GM21723 (cell line): ENCODE data around the gene AAMDC.

Experiments used
- ATAC-seq: cut with Tn5 transposase; IDR thresholded peaks from one replicate; pipeline ENCODE4 v1.9.1; 2021; ENCODE audit warnings: mild to moderate bottlenecking, moderate library complexity; ENCODE audit not compliant: unreplicated experiment

Gene AAMDC

GRCh38 chr11:77820565-77821348 lies at the start of gene AAMDC, which contains the start of gene RSF1:
Gene AAMDC (plus strand): TSS chr11:77821144. CDS start chr11:77842497, 21,353 bp downstream.
Gene RSF1 (minus strand): TSS chr11:77820722. CDS start chr11:77820714, 8 bp downstream.
- ATAC-seq: peak; percentile 84

- ATAC-seq: no peak
Measured at GRCh38 chr11:77775936-77776335, 45.0 kb upstream of the AAMDC start.

- no peak for ATAC-seq
Measured at GRCh38 chr11:77776455-77776854, 44.5 kb upstream of the AAMDC start.

- no peak for ATAC-seq
Measured at GRCh38 chr11:77778118-77778517, 42.8 kb upstream of the AAMDC start.

GRCh38 chr11:77778549-77778948 lies 42.4 kb upstream of the AAMDC start:
- no peak for ATAC-seq

- ATAC-seq: no peak
Measured at GRCh38 chr11:77779935-77780334, 41.0 kb upstream of the AAMDC start.

- ATAC-seq: no peak
Measured at GRCh38 chr11:77783025-77783424, 37.9 kb upstream of the AAMDC start.

- ATAC-seq: no peak
Measured at GRCh38 chr11:77784572-77784971, 36.4 kb upstream of the AAMDC start.

GRCh38 chr11:77789061-77789730 lies 31.7 kb upstream of the AAMDC start:
- ATAC-seq: no peak

- ATAC-seq: no peak
Measured at GRCh38 chr11:77789731-77790476, 31.0 kb upstream of the AAMDC start.

- ATAC-seq: no peak
Measured at GRCh38 chr11:77791301-77791700, 29.6 kb upstream of the AAMDC start.

- ATAC-seq: no peak
Measured at GRCh38 chr11:77793972-77794371, 27.0 kb upstream of the AAMDC start.

- ATAC-seq: no peak
Measured at GRCh38 chr11:77799338-77799737, 21.6 kb upstream of the AAMDC start.

GRCh38 chr11:77800449-77800848 lies 20.5 kb upstream of the AAMDC start:
- no peak for ATAC-seq

GRCh38 chr11:77801477-77801876 lies 19.5 kb upstream of the AAMDC start:
- ATAC-seq: no peak

- ATAC-seq: no peak
Measured at GRCh38 chr11:77806415-77806814, 14.5 kb upstream of the AAMDC start.

GRCh38 chr11:77806993-77807392 lies 14.0 kb upstream of the AAMDC start:
- ATAC-seq: no peak

GRCh38 chr11:77813256-77813655 lies 7.7 kb upstream of the AAMDC start:
- no peak for ATAC-seq

GRCh38 chr11:77814848-77815247 lies 6.1 kb upstream of the AAMDC start:
- no peak for ATAC-seq

GRCh38 chr11:77815459-77815858 lies 5.5 kb upstream of the AAMDC start:
- no peak for ATAC-seq

- ATAC-seq: peak; percentile 58
Measured at GRCh38 chr11:77819411-77819920, 1.5 kb upstream of the AAMDC start.
